ENCODE measurements around the gene LHFPL5.

- TF ChIP-seq ATF3 (IDR thresholded peaks at IDR 0.05) (no peak), CTCF (IDR thresholded peaks at IDR 0.05 in 2 of 3, conservative IDR thresholded peaks at IDR 0.05 in 1 of 3; ENCODE audit: borderline replicate concordance in 1 of 3, insufficient read depth in 1 of 3, low read depth in 2 of 3, low read length in 2 of 3) (no peak), REST (IDR thresholded peaks at IDR 0.05; ENCODE audit: low read depth) (no peak), POLR2A (IDR thresholded peaks at IDR 0.05; ENCODE audit: borderline replicate concordance, extremely low read depth, insufficient read depth, insufficient read length) (no peak), SRF (IDR thresholded peaks at IDR 0.05; ENCODE audit: low read depth) (no peak), RAD21 (IDR thresholded peaks at IDR 0.05; ENCODE audit: low read depth) (no peak), SIN3A (IDR thresholded peaks at IDR 0.05; ENCODE audit: low read depth) (no peak), EZH2 (IDR thresholded peaks at IDR 0.05) (no peak)
These were observed 18.4 kb downstream of the LHFPL5 start for GRCh38 chr6:35823601-35824000.
